ENCODE results near the gene PPP6R3.

PPP6R3 gene

GRCh38 chr11:68506908-68507307 is 46.4 kb downstream of the PPP6R3 start:
- H3F3A ChIP-seq (ENCODE audit: insufficient read depth, low read length), result no peaks in the 10 kb centered on the region
- H4K20me1 ChIP-seq (ENCODE audit: insufficient read depth, low read length), result no peaks in the 10 kb centered on the region
- peaks cover 55% of the 10 kb centered on the region for H3K4me1 ChIP-seq (ENCODE audit: insufficient read depth, low read length, severe bottlenecking)

GRCh38 chr11:68508425-68508824 is 47.9 kb downstream of the PPP6R3 start:
- Histone ChIP-seq H3K36me3 (ENCODE audit: insufficient read depth, low read length) (peaks cover 34% of the 10 kb centered on the region), H3K9me2 (ENCODE audit: low read depth, low read length) (no peaks in the 10 kb centered on the region), H3K4me1 (ENCODE audit: insufficient read depth, low read length, severe bottlenecking) (peaks cover 40% of the 10 kb centered on the region), H3K4me3 (ENCODE audit: low read depth, low read length, poor library complexity, severe bottlenecking) (no peak overlapping the region), H3K4me2 (ENCODE audit: low read length) (no peak overlapping the region), H3K79me2 (ENCODE audit: insufficient read depth, low read length) (peaks cover 94% of the 10 kb centered on the region), H3K27ac (ENCODE audit: low read depth, low read length, poor library complexity, severe bottlenecking) (no peak overlapping the region), H3K9ac (ENCODE audit: low read length) (no peak overlapping the region), H3F3A (ENCODE audit: insufficient read depth, low read length) (no peaks in the 10 kb centered on the region), H4K20me1 (ENCODE audit: insufficient read depth, low read length) (no peaks in the 10 kb centered on the region), H2AFZ (ENCODE audit: low read length) (no peak overlapping the region), H3K9me3 (ENCODE audit: low read length) (no peaks in the 10 kb centered on the region), H3K27me3 (ENCODE audit: insufficient read depth, low read length) (no peaks in the 10 kb centered on the region)
- TF ChIP-seq EZH2 (IDR thresholded peaks at IDR 0.05; ENCODE audit: borderline replicate concordance, low read length) (no peak), CTCF (IDR thresholded peaks at IDR 0.05; ENCODE audit: low read length) (no peak)

More at GRCh38 chr11:68506908-68507307, 46.4 kb downstream of the PPP6R3 start:
- H3K4me2 ChIP-seq (ENCODE audit: low read length), result no peak overlapping the region
- H3K36me3 ChIP-seq (ENCODE audit: insufficient read depth, low read length), result peaks cover 19% of the 10 kb centered on the region
- no peak overlapping the region for H2AFZ ChIP-seq (ENCODE audit: low read length)
- H3K79me2 ChIP-seq (ENCODE audit: insufficient read depth, low read length), result peaks cover 94% of the 10 kb centered on the region
- H3K27me3 ChIP-seq (ENCODE audit: insufficient read depth, low read length), result no peaks in the 10 kb centered on the region
- TF ChIP-seq EZH2 (IDR thresholded peaks at IDR 0.05; ENCODE audit: borderline replicate concordance, low read length) (no peak), CTCF (IDR thresholded peaks at IDR 0.05; ENCODE audit: low read length) (peak; percentile 35; the same call in 1 of the 2 replicates)
- H3K9me3 ChIP-seq (ENCODE audit: low read length), result no peaks in the 10 kb centered on the region
- H3K9me2 ChIP-seq (ENCODE audit: low read depth, low read length), result no peaks in the 10 kb centered on the region
- no peak overlapping the region for H3K27ac ChIP-seq (ENCODE audit: low read depth, low read length, poor library complexity, severe bottlenecking)
- no peak overlapping the region for H3K4me3 ChIP-seq (ENCODE audit: low read depth, low read length, poor library complexity, severe bottlenecking)
- no peak overlapping the region for H3K9ac ChIP-seq (ENCODE audit: low read length)

GRCh38 chr11:68509066-68509465 is 48.5 kb downstream of the PPP6R3 start:
- H2AFZ ChIP-seq (ENCODE audit: low read length), result no peak overlapping the region
- H3K4me2 ChIP-seq (ENCODE audit: low read length), result no peak overlapping the region
- H3K4me3 ChIP-seq (ENCODE audit: low read depth, low read length, poor library complexity, severe bottlenecking), result no peak overlapping the region
- peaks cover 94% of the 10 kb centered on the region for H3K79me2 ChIP-seq (ENCODE audit: insufficient read depth, low read length)
- no peaks in the 10 kb centered on the region for H3K9me3 ChIP-seq (ENCODE audit: low read length)
- H3K9me2 ChIP-seq (ENCODE audit: low read depth, low read length), result no peaks in the 10 kb centered on the region
- no peaks in the 10 kb centered on the region for H3F3A ChIP-seq (ENCODE audit: insufficient read depth, low read length)
- TF ChIP-seq EZH2 (IDR thresholded peaks at IDR 0.05; ENCODE audit: borderline replicate concordance, low read length) (no peak), CTCF (IDR thresholded peaks at IDR 0.05; ENCODE audit: low read length) (no peak)
- no peaks in the 10 kb centered on the region for H3K27me3 ChIP-seq (ENCODE audit: insufficient read depth, low read length)
- no peak overlapping the region for H3K9ac ChIP-seq (ENCODE audit: low read length)
- no peaks in the 10 kb centered on the region for H4K20me1 ChIP-seq (ENCODE audit: insufficient read depth, low read length)
- no peak overlapping the region for H3K27ac ChIP-seq (ENCODE audit: low read depth, low read length, poor library complexity, severe bottlenecking)
- peaks cover 40% of the 10 kb centered on the region for H3K36me3 ChIP-seq (ENCODE audit: insufficient read depth, low read length)
- H3K4me1 ChIP-seq (ENCODE audit: insufficient read depth, low read length, severe bottlenecking), result peaks cover 34% of the 10 kb centered on the region

Measured in OCI-LY1 (cell line).